H9 (cell line): ENCODE data around the gene RPL28. TPM values are rescaled to one million over a fixed set of nuclear protein-coding genes. Genes with fewer than 3 reads are reported as not detected.

Experiments used
- DNase-seq: peaks from one replicate; pipeline ENCODE4 v3.0.0-alpha.2; 2017
- H2AFZ ChIP-seq: one replicate; pipeline ENCODE4 v1.6.1; 2013; ENCODE audit warnings: mild to moderate bottlenecking, low read length, control low read depth, moderate library complexity
- H2AK5ac ChIP-seq: 2 replicates; pipeline ENCODE4 v1.6.1; 2013; ENCODE audit warnings: low read length, control low read depth, mixed read lengths; ENCODE audit not compliant: insufficient read length
- H2BK120ac ChIP-seq: one replicate; pipeline ENCODE4 v1.6.1; 2013; ENCODE audit warnings: low read depth, mild to moderate bottlenecking, low read length, control low read depth, inconsistent platforms; ENCODE audit not compliant: poor library complexity, severe bottlenecking
- H2BK12ac ChIP-seq: 2 replicates; pipeline ENCODE4 v1.6.1; 2013; ENCODE audit warnings: low read length, control low read depth, mixed read lengths, low read depth; ENCODE audit not compliant: insufficient read length
- H2BK15ac ChIP-seq: 2 replicates; pipeline ENCODE4 v1.6.1; 2013; ENCODE audit warnings: low read depth, low read length, control low read depth
- H2BK20ac ChIP-seq: one replicate; pipeline ENCODE4 v1.6.1; 2013; ENCODE audit warnings: low read depth, mild to moderate bottlenecking, low read length, control low read depth, inconsistent platforms; ENCODE audit not compliant: poor library complexity, severe bottlenecking
- H2BK5ac ChIP-seq: 2 replicates; pipeline ENCODE4 v1.6.1; 2013; ENCODE audit warnings: low read length, control low read depth, mixed read lengths; ENCODE audit not compliant: insufficient read length
- H3K14ac ChIP-seq: 2 replicates; pipeline ENCODE4 v1.6.1; 2013; ENCODE audit warnings: low read length, control low read depth; ENCODE audit not compliant: insufficient read depth
- H3K18ac ChIP-seq: 2 replicates; pipeline ENCODE4 v1.6.1; 2013; ENCODE audit warnings: low read depth, mild to moderate bottlenecking, mixed read lengths, low read length, control low read depth; ENCODE audit not compliant: insufficient read length
- H3K23ac ChIP-seq: 2 replicates; pipeline ENCODE4 v1.6.1; 2013; ENCODE audit warnings: low read length, control low read depth, mixed read lengths, low read depth; ENCODE audit not compliant: insufficient read length
- H3K23me2 ChIP-seq: 2 replicates; pipeline ENCODE4 v1.6.1; 2013; ENCODE audit warnings: low read depth, mild to moderate bottlenecking, mixed read lengths, low read length, control low read depth; ENCODE audit not compliant: insufficient read length, poor library complexity, severe bottlenecking
- H3K27ac ChIP-seq: 2 replicates; pipeline ENCODE4 v1.5.1; 2013; ENCODE audit warnings: low read length, control low read depth, mixed read lengths, low read depth; ENCODE audit not compliant: insufficient read length
- H3K27me3 ChIP-seq: 2 replicates; pipeline ENCODE4 v1.6.1; 2013; ENCODE audit warnings: low read length, control low read depth, inconsistent platforms; ENCODE audit not compliant: insufficient read depth
- H3K4ac ChIP-seq: 2 replicates; pipeline ENCODE4 v1.6.1; 2013; ENCODE audit warnings: low read depth, mild to moderate bottlenecking, control low read depth, inconsistent platforms, low read length, moderate library complexity
- H3K4me1 ChIP-seq: 2 replicates; pipeline ENCODE4 v1.6.1; 2013; ENCODE audit warnings: low read length, control low read depth, inconsistent platforms; ENCODE audit not compliant: insufficient read depth
- H3K4me2 ChIP-seq: 2 replicates; pipeline ENCODE4 v1.6.1; 2013; ENCODE audit warnings: low read length, control low read depth, mixed read lengths; ENCODE audit not compliant: insufficient read length, insufficient read depth
- H3K56ac ChIP-seq: 2 replicates; pipeline ENCODE4 v1.6.1; 2013; ENCODE audit warnings: low read depth, mild to moderate bottlenecking, mixed read lengths, low read length, control low read depth; ENCODE audit not compliant: insufficient read length
- H3K79me1 ChIP-seq: 2 replicates; pipeline ENCODE4 v1.6.1; 2013; ENCODE audit warnings: low read depth, mild to moderate bottlenecking, moderate library complexity, low read length, control low read depth, inconsistent platforms; ENCODE audit not compliant: insufficient read depth, poor library complexity, severe bottlenecking
- H3K79me2 ChIP-seq: 2 replicates; pipeline ENCODE4 v1.6.1; 2013; ENCODE audit warnings: low read length, control low read depth, inconsistent platforms; ENCODE audit not compliant: insufficient read depth
- H3K9ac ChIP-seq: 2 replicates; pipeline ENCODE4 v1.6.1; 2013; ENCODE audit warnings: low read length, control low read depth, mixed read lengths; ENCODE audit not compliant: insufficient read length; ENCODE audit errors: extremely low read depth
- H3K9me3 ChIP-seq: one replicate; pipeline ENCODE4 v1.6.1; 2013; ENCODE audit warnings: low read depth, low read length, inconsistent platforms; ENCODE audit not compliant: control insufficient read depth
- H3T11ph ChIP-seq: one replicate; pipeline ENCODE4 v1.6.1; 2013; ENCODE audit warnings: mild to moderate bottlenecking, low read length, control low read depth, inconsistent platforms
- H4K20me1 ChIP-seq: one replicate; pipeline ENCODE4 v1.6.1; 2013; ENCODE audit not compliant: control insufficient read depth, insufficient read length, insufficient read depth
- H4K5ac ChIP-seq: 2 replicates; pipeline ENCODE4 v1.6.1; 2013; ENCODE audit warnings: low read depth, mild to moderate bottlenecking, mixed read lengths, low read length, control low read depth; ENCODE audit not compliant: insufficient read length
- H4K8ac ChIP-seq: replicated peaks from 2 replicates; pipeline ENCODE4 v1.6.1; 2013; ENCODE audit warnings: low read length, control low read depth, mixed read lengths, low read depth; ENCODE audit not compliant: insufficient read length
- H4K91ac ChIP-seq: 2 replicates; pipeline ENCODE4 v1.6.1; 2013; ENCODE audit warnings: low read depth, mild to moderate bottlenecking, moderate library complexity, mixed read lengths, low read length, control low read depth; ENCODE audit not compliant: insufficient read length
- H3K27ac Mint-ChIP-seq, 3 experiments: 2 replicates in 2 of 3; 3 replicates in 1 of 3; pipeline ENCODE4 v1.8.0; 2020 to 2021; ENCODE audit warnings: mixed read lengths in 3 of 3, mild to moderate bottlenecking in 1 of 3, moderate library complexity in 1 of 3
- H3K27me3 Mint-ChIP-seq: 2 replicates; pipeline ENCODE4 v1.8.0; 2021; ENCODE audit warnings: low read depth, mild to moderate bottlenecking, moderate library complexity, mixed read lengths
- H3K36me3 Mint-ChIP-seq, 3 experiments: 2 replicates in 2 of 3; 3 replicates in 1 of 3; pipeline ENCODE4 v1.8.0; 2020 to 2021; ENCODE audit warnings: low read depth in 3 of 3, mixed read lengths in 3 of 3; ENCODE audit not compliant: insufficient read depth in 1 of 3
- H3K4me1 Mint-ChIP-seq, 2 experiments: 2 replicates each; pipeline ENCODE4 v1.8.0; 2020; ENCODE audit warnings: mixed read lengths in 2 of 2
- H3K4me3 Mint-ChIP-seq, 2 experiments: 2 replicates in 1 of 2; 3 replicates in 1 of 2; pipeline ENCODE4 v1.8.0; 2020 to 2021; ENCODE audit warnings: mild to moderate bottlenecking in 2 of 2, mixed read lengths in 2 of 2, moderate library complexity in 1 of 2
- H3K9me3 Mint-ChIP-seq, 2 experiments: 2 replicates in 1 of 2; 3 replicates in 1 of 2; pipeline ENCODE4 v1.8.0; 2020; ENCODE audit warnings: mild to moderate bottlenecking in 2 of 2, mixed read lengths in 2 of 2, moderate library complexity in 1 of 2
- CTCF ChIP-seq: fragments of 200-600 bp; sonication (generic); conservative IDR thresholded peaks from 3 replicates; pipeline ENCODE4 v1.8.0; 2021; ENCODE audit warnings: antibody characterized with exemption, mild to moderate bottlenecking
- WGBS: extraction: QIAGEN DNeasy Blood & Tissue Kit; methylation state at CpG from one replicate; pipeline ENCODE4 v1.1.7; 2013; ENCODE audit warnings: missing lambda C conversion rate, low lambda C conversion rate, mixed read lengths; ENCODE audit not compliant: insufficient read length; ENCODE audit errors: extremely low coverage; 5-methylcytosine and 5-hydroxymethylcytosine counted together
- total RNA-seq: library from RNA; stranded (reverse); gene quantifications from 2 replicates; pipeline ENCODE4 v1.2.1, GENCODE V29; 2021

The RPL28 gene
- total RNA-seq, 1 experiment from 2014 or later = 2,076 TPM

GRCh38 chr19:55368701-55369563, 16.8 kb upstream of the RPL28 start:
- Histone ChIP-seq H3K56ac (no peak overlapping the region), H4K91ac (no peak overlapping the region), H3K4ac (no peak overlapping the region), H3K14ac (no peak overlapping the region; the same call in 1 of the 2 replicates), H4K8ac (no peak overlapping the region), H3T11ph (no peak overlapping the region), H2AFZ (no peak overlapping the region), H3K23me2 (peaks cover 10% of the 10 kb centered on the region), H2AK5ac (no peak overlapping the region), H3K79me2 (no peaks in the 10 kb centered on the region), H2BK20ac (no peak overlapping the region), H4K5ac (no peak overlapping the region), H2BK15ac (no peak overlapping the region), H3K27ac (no peak overlapping the region), H4K20me1 (no peaks in the 10 kb centered on the region), H2BK5ac (no peak overlapping the region), H3K4me2 (peak overlapping the region; percentile 16), H3K27me3 (peaks cover 5% of the 10 kb centered on the region), H3K79me1 (no peaks in the 10 kb centered on the region), H3K9me3 (no peaks in the 10 kb centered on the region), H3K9ac (no peak overlapping the region), H3K4me1 (no peaks in the 10 kb centered on the region), H2BK12ac (no peak overlapping the region), H3K18ac (peak overlapping the region; percentile 41), H2BK120ac (no peak overlapping the region), H3K23ac (no peak overlapping the region)
- peaks cover 27 to 38% of the 10 kb centered on the region in 2 experiments for H3K4me1 Mint-ChIP-seq
- peak; percentile 53 for DNase-seq
- WGBS = no CpG with 5 or more reads among the region's 54 CpGs
- peaks cover 78% of the 10 kb centered on the region for H3K27me3 Mint-ChIP-seq
- H3K4me3 Mint-ChIP-seq = peak overlapping the region; percentile 46 to 70; a peak in 4 of 5 replicates
- H3K9me3 Mint-ChIP-seq = peaks cover 0 to 5% of the 10 kb centered on the region in 2 experiments; a peak in 2 of 5 replicates
- H3K36me3 Mint-ChIP-seq = peaks cover 0 to 6% (median 0%) of the 10 kb centered on the region in 3 experiments; a peak in 1 of 7 replicates
- H3K27ac Mint-ChIP-seq = no peak overlapping the region
- TF ChIP-seq CTCF = no peak
